ENCODE measurements around the gene RIMS1.

GRCh38 chr6:72386324-72386723, 500.0 kb downstream of the RIMS1 start:
- no peak for TF ChIP-seq CTCF (CRISPR knock-in tag; IDR thresholded peaks at IDR 0.05)
- TF ChIP-seq ZNF766 (CRISPR knock-in tag; IDR thresholded peaks at IDR 0.05; ENCODE audit: borderline replicate concordance) = no peak
- TF ChIP-seq ATF3 (CRISPR knock-in tag; IDR thresholded peaks at IDR 0.05) = no peak
- TF ChIP-seq HOXA7 (CRISPR knock-in tag; IDR thresholded peaks at IDR 0.05) = no peak
- TF ChIP-seq ZNF652 (CRISPR knock-in tag; IDR thresholded peaks at IDR 0.05; ENCODE audit: borderline replicate concordance, low read depth) = no peak
- TF ChIP-seq ZFP91 (CRISPR knock-in tag; IDR thresholded peaks at IDR 0.05; ENCODE audit: borderline replicate concordance) = no peak
- TF ChIP-seq MAX (IDR thresholded peaks at IDR 0.05) = no peak
- TF ChIP-seq TBL1XR1 (IDR thresholded peaks at IDR 0.05; ENCODE audit: borderline replicate concordance, low read length, partially characterized antibody) = no peak
- no peak for TF ChIP-seq CCDC6 (CRISPR knock-in tag; IDR thresholded peaks at IDR 0.05)

Measured in HepG2 (cell line).